GM23338 (cell line): ENCODE results near the gene RBM43. TPM values are rescaled to one million over a fixed set of nuclear protein-coding genes. Genes with fewer than 3 reads are reported as not detected.

Experiments
- ATAC-seq: fragments of 200-7000 bp; cut with Tn5 transposase; 3 replicates; pipeline ENCODE4 v1.9.1; 2020
- DNase-seq: peaks from one replicate; pipeline ENCODE4 v3.0.0-alpha.2; 2015; ENCODE audit warnings: low spot score
- H2AFZ ChIP-seq: fragments of 200-600 bp; sonication (generic); 2 replicates; pipeline ENCODE4 v1.8.0; 2016; ENCODE audit warnings: antibody characterized with exemption, mild to moderate bottlenecking, moderate library complexity
- H3F3A ChIP-seq: fragments of 200-600 bp; sonication (generic); replicated peaks from 2 replicates; pipeline ENCODE4 v1.8.0; 2017; ENCODE audit warnings: antibody characterized with exemption, mixed run types, low read depth
- H3K27ac ChIP-seq: fragments of 200-600 bp; sonication (generic); 2 replicates; pipeline ENCODE4 v1.6.1; 2016; ENCODE audit warnings: low read depth
- H3K27me3 ChIP-seq: fragments of 200-600 bp; sonication (generic); 2 replicates; pipeline ENCODE4 v1.8.0; 2016; ENCODE audit warnings: mild to moderate bottlenecking, mixed run types, moderate library complexity; ENCODE audit not compliant: insufficient read depth
- H3K36me3 ChIP-seq: fragments of 200-600 bp; sonication (generic); 2 replicates; pipeline ENCODE4 v1.8.0; 2016; ENCODE audit warnings: mild to moderate bottlenecking; ENCODE audit not compliant: insufficient read depth
- H3K4me1 ChIP-seq: fragments of 200-600 bp; sonication (generic); 2 replicates; pipeline ENCODE4 v1.8.0; 2016; ENCODE audit warnings: mild to moderate bottlenecking, moderate library complexity; ENCODE audit not compliant: insufficient read depth
- H3K4me2 ChIP-seq: fragments of 200-600 bp; sonication (generic); 2 replicates; pipeline ENCODE4 v1.7.1; 2017; ENCODE audit warnings: mixed run types
- H3K4me3 ChIP-seq: fragments of 200-600 bp; sonication (generic); 2 replicates; pipeline ENCODE4 v1.6.1; 2016; ENCODE audit warnings: mixed run types
- H3K79me2 ChIP-seq: fragments of 200-600 bp; sonication (generic); replicated peaks from 2 replicates; pipeline ENCODE4 v1.8.0; 2017; ENCODE audit warnings: mild to moderate bottlenecking; ENCODE audit not compliant: insufficient read depth
- H3K9me2 ChIP-seq: fragments of 200-600 bp; sonication (generic); 2 replicates; pipeline ENCODE4 v1.8.0; 2017; ENCODE audit not compliant: insufficient read depth
- H4K20me1 ChIP-seq: fragments of 200-600 bp; sonication (generic); replicated peaks from 2 replicates; pipeline ENCODE4 v1.8.0; 2017; ENCODE audit warnings: mild to moderate bottlenecking; ENCODE audit not compliant: insufficient read depth
- H3K27ac Mint-ChIP-seq: 2 replicates; pipeline ENCODE4 v1.8.0; 2020; ENCODE audit warnings: inconsistent platforms, mild to moderate bottlenecking, moderate library complexity, mixed read lengths
- H3K27me3 Mint-ChIP-seq: 3 replicates; pipeline ENCODE4 v1.8.0; 2022; ENCODE audit warnings: low read depth, mild to moderate bottlenecking, moderate library complexity, mixed read lengths, inconsistent platforms; ENCODE audit not compliant: insufficient read depth, poor library complexity
- H3K36me3 Mint-ChIP-seq: 3 replicates; pipeline ENCODE4 v1.8.0; 2021; ENCODE audit warnings: low read depth, mild to moderate bottlenecking, inconsistent platforms, moderate library complexity, mixed read lengths
- H3K4me1 Mint-ChIP-seq: 3 replicates; pipeline ENCODE4 v1.8.0; 2020; ENCODE audit warnings: mild to moderate bottlenecking, inconsistent platforms, mixed read lengths
- H3K4me3 Mint-ChIP-seq: 3 replicates; pipeline ENCODE4 v1.8.0; 2021; ENCODE audit warnings: moderate library complexity, mild to moderate bottlenecking, inconsistent platforms, mixed read lengths
- H3K9me3 Mint-ChIP-seq: 3 replicates; pipeline ENCODE4 v1.8.0; 2020; ENCODE audit warnings: moderate library complexity, mild to moderate bottlenecking, inconsistent platforms, mixed read lengths
- CTCF ChIP-seq, 2 experiments: fragments of 200-600 bp in 1 of 2; sonication (generic) in 1 of 2; conservative IDR thresholded peaks; 2 replicates each; pipeline versions ENCODE4 v1.5.1 to v1.6.1; 2016 to 2017; ENCODE audit warnings: antibody characterized with exemption in 2 of 2, low read depth in 2 of 2, mild to moderate bottlenecking in 2 of 2, moderate library complexity in 1 of 2
- ETS1 ChIP-seq: IDR thresholded peaks from 2 replicates; pipeline ENCODE4 v1.6.1; 2016; ENCODE audit warnings: antibody characterized with exemption
- EZH2 ChIP-seq: fragments of 200-600 bp; sonication (generic); IDR thresholded peaks from one replicate; pipeline ENCODE4 v1.8.0; 2017; ENCODE audit warnings: antibody characterized with exemption, mild to moderate bottlenecking, low read depth; ENCODE audit not compliant: unreplicated experiment
- JUNB ChIP-seq: IDR thresholded peaks from one replicate; pipeline ENCODE4 v1.6.1; 2016; ENCODE audit warnings: antibody characterized with exemption; ENCODE audit not compliant: unreplicated experiment
- polyA plus RNA-seq: library from polyadenylated mRNA; unstranded; fragments of >200 nt; fragmentation: Nextera tagmentation; extraction: Ambion mirVana; gene quantifications from 2 replicates; pipeline ENCODE4 v1.2.1, GENCODE V29; 2016
- total RNA-seq: library from RNA; depleted of rRNA; stranded (reverse); fragments of >200 nt; shearing (Covaris generic); gene quantifications from 2 replicates; pipeline ENCODE4 v1.2.3, GENCODE V29; 2014
- TF ChIP-seq, protein P1 (sequence below): IDR thresholded peaks from one replicate; pipeline ENCODE4 v1.6.1; 2018; ENCODE audit warnings: antibody characterized with exemption; ENCODE audit not compliant: unreplicated experiment

The RBM43 gene
- total and polyA plus RNA-seq, 2 experiments from 2014 or later = 3.3 to 3.4 TPM

DNA sequence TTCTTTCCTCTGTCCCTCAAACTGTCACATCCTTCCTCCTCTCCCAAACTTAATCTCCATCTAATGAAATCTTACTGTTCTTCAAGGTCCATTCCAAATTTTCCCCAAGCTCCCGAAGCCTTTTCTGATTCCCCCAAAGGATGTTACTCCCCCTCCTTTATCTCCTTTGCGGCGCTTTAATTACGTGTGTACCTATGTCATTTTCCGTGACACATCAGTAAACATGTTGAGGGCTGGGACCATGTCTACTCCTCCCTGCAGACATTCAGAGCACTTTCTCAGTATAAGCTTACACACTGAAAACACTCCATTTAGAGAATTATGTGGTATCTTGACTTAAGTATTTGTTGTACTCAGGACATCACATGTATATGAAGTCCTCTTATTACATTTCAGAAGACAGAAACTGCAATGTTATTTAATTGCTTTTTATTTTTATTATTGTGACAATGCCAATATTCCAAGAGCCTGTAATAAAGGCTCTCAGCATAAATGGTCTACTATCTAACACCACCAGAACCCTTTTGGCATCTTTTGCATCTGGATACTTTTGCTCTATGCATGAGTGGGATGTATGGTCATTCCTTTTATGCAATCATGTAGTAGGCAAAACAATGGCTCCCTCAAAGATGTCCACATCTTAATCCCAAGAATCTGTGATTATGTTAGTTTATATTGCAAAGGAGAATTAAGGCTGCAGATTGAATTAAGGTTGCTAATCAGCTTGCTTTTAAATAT, 26.0 kb upstream of the RBM43 start:
- H3K4me3 Mint-ChIP-seq = 0 out of 3 replicates have a peak overlapping the region, but pooled peaks have one; percentile 64

More for the DNA sequence above, 26.0 kb upstream of the RBM43 start:
- Histone ChIP-seq H4K20me1 (no peaks in the 10 kb centered on the region), H3K4me1 (peaks cover 15% of the 10 kb centered on the region), H3K4me3 (no peak overlapping the region), H3K79me2 (0 out of 2 replicates have a peak, but pooled peaks cover 3% of the 10 kb centered on the region), H2AFZ (no peak overlapping the region), H3K36me3 (no peaks in the 10 kb centered on the region), H3K4me2 (peak overlapping the region; percentile 61; the same call in 1 of the 2 replicates), H3F3A (peaks cover 7% of the 10 kb centered on the region; the same call in 1 of the 2 replicates), H3K27me3 (no peaks in the 10 kb centered on the region), H3K9me2 (no peaks in the 10 kb centered on the region), H3K27ac (no peak overlapping the region)
- peaks cover 10% of the 10 kb centered on the region; the same call in 2 of the 3 replicates for H3K4me1 Mint-ChIP-seq
- no peak overlapping the region for H3K27ac Mint-ChIP-seq
- ATAC-seq = no peak
- no peak for TF ChIP-seq CTCF (conservative IDR thresholded peaks at IDR 0.05; ENCODE audit: low read depth in 2 of 2)
- no peak for TF ChIP-seq ETS1
- TF ChIP-seq, protein P1, sequence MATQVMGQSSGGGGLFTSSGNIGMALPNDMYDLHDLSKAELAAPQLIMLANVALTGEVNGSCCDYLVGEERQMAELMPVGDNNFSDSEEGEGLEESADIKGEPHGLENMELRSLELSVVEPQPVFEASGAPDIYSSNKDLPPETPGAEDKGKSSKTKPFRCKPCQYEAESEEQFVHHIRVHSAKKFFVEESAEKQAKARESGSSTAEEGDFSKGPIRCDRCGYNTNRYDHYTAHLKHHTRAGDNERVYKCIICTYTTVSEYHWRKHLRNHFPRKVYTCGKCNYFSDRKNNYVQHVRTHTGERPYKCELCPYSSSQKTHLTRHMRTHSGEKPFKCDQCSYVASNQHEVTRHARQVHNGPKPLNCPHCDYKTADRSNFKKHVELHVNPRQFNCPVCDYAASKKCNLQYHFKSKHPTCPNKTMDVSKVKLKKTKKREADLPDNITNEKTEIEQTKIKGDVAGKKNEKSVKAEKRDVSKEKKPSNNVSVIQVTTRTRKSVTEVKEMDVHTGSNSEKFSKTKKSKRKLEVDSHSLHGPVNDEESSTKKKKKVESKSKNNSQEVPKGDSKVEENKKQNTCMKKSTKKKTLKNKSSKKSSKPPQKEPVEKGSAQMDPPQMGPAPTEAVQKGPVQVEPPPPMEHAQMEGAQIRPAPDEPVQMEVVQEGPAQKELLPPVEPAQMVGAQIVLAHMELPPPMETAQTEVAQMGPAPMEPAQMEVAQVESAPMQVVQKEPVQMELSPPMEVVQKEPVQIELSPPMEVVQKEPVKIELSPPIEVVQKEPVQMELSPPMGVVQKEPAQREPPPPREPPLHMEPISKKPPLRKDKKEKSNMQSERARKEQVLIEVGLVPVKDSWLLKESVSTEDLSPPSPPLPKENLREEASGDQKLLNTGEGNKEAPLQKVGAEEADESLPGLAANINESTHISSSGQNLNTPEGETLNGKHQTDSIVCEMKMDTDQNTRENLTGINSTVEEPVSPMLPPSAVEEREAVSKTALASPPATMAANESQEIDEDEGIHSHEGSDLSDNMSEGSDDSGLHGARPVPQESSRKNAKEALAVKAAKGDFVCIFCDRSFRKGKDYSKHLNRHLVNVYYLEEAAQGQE = no peak
- TF ChIP-seq EZH2 = no peak
- TF ChIP-seq JUNB = no peak
- peaks cover 3% of the 10 kb centered on the region for H3K27me3 Mint-ChIP-seq
- DNase-seq = no peak
- H3K9me3 Mint-ChIP-seq = no peaks in the 10 kb centered on the region
- no peaks in the 10 kb centered on the region; the same call in 2 of the 3 replicates for H3K36me3 Mint-ChIP-seq
